Lower leg skin (tissue), 4 donors: Measurements from ENCODE around the gene DOCK7. TPM values are rescaled to one million over a fixed set of nuclear protein-coding genes. Genes with fewer than 3 reads are reported as not detected.

Experiments
- DNase-seq, 2 donors: peaks; one replicate each; pipeline ENCODE4 v3.0.0-alpha.2; 2019; ENCODE audit warnings: low spot score in 2 of 2
- H3K4me3 ChIP-seq: fragments of 200-600 bp; sonication (generic); 2 replicates; pipeline ENCODE4 v1.5.1; 2017; ENCODE audit warnings: mild to moderate bottlenecking, low read depth; ENCODE audit not compliant: poor library complexity, severe bottlenecking
- POLR2A ChIP-seq, 2 donors: fragments of 450-650 bp; IDR thresholded peaks; one replicate each; pipeline ENCODE4 v1.6.1; 2016 to 2017; ENCODE audit warnings: antibody characterized with exemption in 2 of 2, mild to moderate bottlenecking in 1 of 2, moderate library complexity in 1 of 2
- WGBS, 2 donors: methylation state at CpG; one replicate each; pipeline ENCODE4 v1.1.5; 2018; 5-methylcytosine and 5-hydroxymethylcytosine counted together
- intact Hi-C: fragments of 100-400 bp; cut with DNase I; formaldehyde crosslinking; loops from one replicate; pipeline ENCODE4 v1.15.0; 2023; ENCODE audit warnings: low total_unique reads
- total RNA-seq, 4 donors: library from RNA; depleted of rRNA; stranded (reverse); fragments of >200 nt; gene quantifications; one replicate each; pipeline ENCODE4 v1.1.0, GENCODE V29; 2016
- TF ChIP-seq, protein P1 (sequence below), 3 donors: fragments of 450-650 bp; IDR thresholded peaks; one replicate each; pipeline ENCODE4 v1.5.1; 2016; ENCODE audit warnings: antibody characterized with exemption in 3 of 3, mild to moderate bottlenecking in 3 of 3, moderate library complexity in 2 of 3

Gene DOCK7
- total RNA-seq, 4 donors from 2014 or later = 27.0 to 67.5 (median 29.4) TPM

DNA sequence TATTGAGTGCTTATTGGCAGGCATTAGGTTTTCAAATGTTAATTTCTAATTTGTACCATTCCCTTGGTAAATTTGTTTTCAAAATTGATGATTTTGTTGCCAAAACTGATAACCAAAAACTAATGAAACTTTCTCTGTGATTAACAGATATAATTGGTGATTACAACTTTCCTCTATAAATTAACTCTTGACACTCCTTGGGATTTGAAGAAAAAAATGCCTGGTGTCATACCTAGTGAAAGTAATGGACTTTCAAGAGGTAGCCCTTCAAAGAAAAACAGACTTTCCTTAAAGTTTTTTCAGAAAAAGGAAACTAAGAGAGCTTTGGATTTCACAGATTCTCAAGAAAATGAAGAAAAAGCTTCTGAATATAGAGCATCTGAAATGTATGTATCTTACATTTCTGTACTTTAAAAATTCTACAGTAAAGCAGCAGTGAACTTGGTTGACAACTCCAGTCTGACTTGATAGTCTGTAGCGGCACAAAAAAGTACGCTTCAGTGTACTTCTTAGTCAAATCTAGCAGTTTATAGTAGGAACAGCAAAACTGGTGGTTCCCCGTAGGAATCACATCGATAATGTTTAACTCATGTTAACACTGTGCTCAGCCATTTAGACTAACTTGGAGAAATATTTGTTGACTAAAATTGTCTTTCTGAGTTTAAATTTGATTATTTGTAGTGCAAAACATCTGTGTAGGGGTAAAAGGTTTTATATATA, 248.4 kb downstream of the DOCK7 start:
- TF ChIP-seq POLR2A (IDR thresholded peaks at IDR 0.05) = no peak
- TF ChIP-seq, protein P1, sequence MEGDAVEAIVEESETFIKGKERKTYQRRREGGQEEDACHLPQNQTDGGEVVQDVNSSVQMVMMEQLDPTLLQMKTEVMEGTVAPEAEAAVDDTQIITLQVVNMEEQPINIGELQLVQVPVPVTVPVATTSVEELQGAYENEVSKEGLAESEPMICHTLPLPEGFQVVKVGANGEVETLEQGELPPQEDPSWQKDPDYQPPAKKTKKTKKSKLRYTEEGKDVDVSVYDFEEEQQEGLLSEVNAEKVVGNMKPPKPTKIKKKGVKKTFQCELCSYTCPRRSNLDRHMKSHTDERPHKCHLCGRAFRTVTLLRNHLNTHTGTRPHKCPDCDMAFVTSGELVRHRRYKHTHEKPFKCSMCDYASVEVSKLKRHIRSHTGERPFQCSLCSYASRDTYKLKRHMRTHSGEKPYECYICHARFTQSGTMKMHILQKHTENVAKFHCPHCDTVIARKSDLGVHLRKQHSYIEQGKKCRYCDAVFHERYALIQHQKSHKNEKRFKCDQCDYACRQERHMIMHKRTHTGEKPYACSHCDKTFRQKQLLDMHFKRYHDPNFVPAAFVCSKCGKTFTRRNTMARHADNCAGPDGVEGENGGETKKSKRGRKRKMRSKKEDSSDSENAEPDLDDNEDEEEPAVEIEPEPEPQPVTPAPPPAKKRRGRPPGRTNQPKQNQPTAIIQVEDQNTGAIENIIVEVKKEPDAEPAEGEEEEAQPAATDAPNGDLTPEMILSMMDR (IDR thresholded peaks at IDR 0.05) = no peak
- H3K4me3 ChIP-seq = no peak overlapping the region
- no peak for DNase-seq
- 60 to 68% methylated on average over 4 of the region's 4 CpGs for WGBS, 2 donors
- intact Hi-C loops = no loop called here

DNA sequence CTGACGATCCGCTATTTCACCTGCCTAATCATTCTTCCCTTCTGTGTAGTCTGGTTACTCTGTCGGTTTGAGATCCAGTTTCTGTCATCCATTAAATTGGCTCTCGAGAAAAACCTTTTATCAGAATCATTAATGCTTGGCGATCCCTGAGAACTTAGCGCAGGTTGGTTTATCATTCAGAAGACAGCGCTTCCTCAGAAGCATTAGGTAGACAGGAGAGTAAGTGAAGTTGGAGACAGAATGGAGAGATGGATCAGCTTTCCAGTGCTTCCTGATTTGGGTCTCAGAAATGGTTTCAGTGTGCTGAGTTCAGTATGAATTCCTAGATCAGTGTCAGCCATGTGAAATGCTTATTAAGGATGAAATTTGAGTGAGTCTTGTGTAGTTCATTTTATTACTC, 250.0 kb downstream of the DOCK7 start:
- H3K4me3 ChIP-seq = peak overlapping the region; percentile 93
- DNase-seq = no peak
- 0 to 4% methylated on average over 7 of the region's 7 CpGs for WGBS, 2 donors
- intact Hi-C loops = no loop called here
- TF ChIP-seq, protein P1 (IDR thresholded peaks at IDR 0.05) = no peak
- TF ChIP-seq POLR2A (IDR thresholded peaks at IDR 0.05) = no peak

DNA sequence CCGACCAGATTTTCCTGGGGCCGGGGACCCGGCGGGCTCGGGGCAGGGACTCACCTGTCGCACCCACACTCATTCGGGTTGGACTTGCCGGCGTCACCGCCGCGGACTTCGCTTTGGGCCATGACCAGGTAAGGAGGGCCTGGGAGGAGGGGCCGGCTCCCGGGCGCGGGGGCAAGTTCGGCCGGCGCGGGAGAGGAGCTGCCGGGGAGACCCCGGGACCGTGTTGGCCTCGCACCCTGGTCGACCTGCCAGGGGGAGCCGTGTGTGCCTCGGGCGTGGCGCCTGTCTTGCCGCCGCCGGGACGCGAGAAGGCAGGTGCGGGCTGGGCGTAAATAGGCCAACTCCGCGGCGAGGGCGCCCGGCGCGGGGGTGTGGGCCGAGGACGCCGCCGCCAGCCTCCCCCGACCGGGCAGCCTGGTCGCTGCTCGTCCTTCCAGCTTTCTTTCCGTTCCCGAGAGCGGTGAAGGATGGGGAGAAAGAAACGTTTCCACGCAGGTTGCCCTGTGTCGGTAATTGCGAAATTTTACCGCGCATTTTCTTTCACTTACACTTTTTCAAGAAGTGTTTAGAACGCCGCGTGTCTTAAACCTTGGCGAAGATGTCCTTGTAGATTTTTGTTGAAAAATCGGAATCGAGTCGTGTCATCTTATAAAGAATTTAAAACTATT, 250.8 kb downstream of the DOCK7 start:
- 0% methylated on average over 31 to 55 of the region's 68 CpGs for WGBS, 2 donors
- no peak for TF ChIP-seq POLR2A (IDR thresholded peaks at IDR 0.05)
- TF ChIP-seq, protein P1 (IDR thresholded peaks at IDR 0.05) = no peak
- peak overlapping the region; percentile 93 for H3K4me3 ChIP-seq
- no peak for DNase-seq
- intact Hi-C loops = no loop called here

DNA sequence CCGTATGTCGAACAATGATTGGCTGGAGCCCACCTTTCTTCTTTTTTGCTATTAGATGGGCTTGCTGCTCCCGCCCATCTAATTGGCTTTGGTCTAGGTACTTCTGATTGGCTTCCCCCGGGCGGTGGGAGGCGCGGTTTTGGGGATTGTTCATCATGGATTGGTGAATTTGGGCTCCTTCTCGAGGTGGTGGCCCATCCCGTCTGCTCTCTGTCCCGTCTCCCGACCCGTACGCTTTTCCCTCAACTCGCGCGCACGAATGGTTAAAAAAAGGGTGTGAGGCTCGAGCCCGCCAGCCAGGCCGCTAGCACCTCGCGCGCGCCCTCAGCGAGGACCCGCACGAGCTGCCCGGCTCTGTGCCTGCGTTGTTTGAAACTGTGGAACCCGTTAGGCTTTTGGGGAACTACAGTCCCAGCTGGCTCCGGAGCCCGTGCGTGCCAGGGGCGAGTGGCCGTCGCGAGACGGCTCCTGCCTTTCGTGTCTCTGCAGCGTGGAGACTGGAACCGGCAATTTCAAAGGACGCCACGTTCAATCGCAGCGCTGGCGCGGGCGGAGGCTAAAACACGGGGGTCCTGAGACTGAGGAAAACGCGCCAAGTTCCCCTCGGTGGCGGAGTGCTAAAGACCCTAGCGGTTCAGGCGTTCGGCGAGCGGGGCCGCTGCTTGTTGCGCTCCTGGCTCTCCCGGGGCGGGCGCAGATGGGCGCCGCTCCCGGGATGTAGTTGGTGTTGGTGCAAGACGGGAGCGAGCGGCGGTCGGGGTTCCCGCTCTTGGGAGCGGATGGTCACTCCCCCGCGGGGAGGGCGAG, 251.5 kb downstream of the DOCK7 start, which contains the start of gene USP1:
TSS of gene USP1 (plus strand) at position 584 of the 807 bp plus-strand sequence. CDS start 2,819 bp downstream, outside the sequence.
- H3K4me3 ChIP-seq = peak within 1 kb of the TSS; percentile 93
- no peak for TF ChIP-seq POLR2A (IDR thresholded peaks at IDR 0.05)
- TF ChIP-seq, protein P1 (IDR thresholded peaks at IDR 0.05) = no peak
- peak; percentile 99 to 100 for DNase-seq
- WGBS, 2 donors = 0% methylated on average over 56 to 65 of the region's 76 CpGs
- intact Hi-C loops = no loop called here

DNA sequence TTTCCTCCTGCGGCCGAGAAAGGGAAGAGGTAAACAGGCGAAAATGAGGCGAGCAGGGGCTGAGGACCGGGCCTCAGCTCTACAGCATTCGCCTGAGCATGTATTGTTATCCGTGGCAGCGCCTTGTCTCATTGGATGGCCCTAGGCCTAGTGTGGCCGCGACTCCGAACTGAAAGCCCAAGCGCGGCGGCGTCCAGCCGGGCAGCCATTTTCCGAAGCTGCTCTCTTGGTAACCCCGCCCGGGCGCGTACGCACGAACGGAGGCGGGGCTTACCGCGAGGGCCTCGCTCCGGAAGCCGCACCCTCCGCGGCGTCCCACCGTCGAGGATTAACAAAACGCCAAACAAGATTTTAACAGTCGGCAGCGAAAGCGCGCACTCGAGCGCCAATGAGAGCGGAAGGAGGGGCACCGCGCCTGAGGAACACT, 252.1 kb downstream of the DOCK7 start:
- 0% methylated on average over 37 to 41 of the region's 45 CpGs for WGBS, 2 donors
- peak in 1 of 2 donors; percentile 81 for TF ChIP-seq POLR2A (IDR thresholded peaks at IDR 0.05)
- TF ChIP-seq, protein P1 (IDR thresholded peaks at IDR 0.05) = no peak
- peak in 1 of 2 donors; percentile 99 for DNase-seq
- H3K4me3 ChIP-seq = peak overlapping the region; percentile 81
- intact Hi-C loops = no loop called here
